Kidney capillary endothelial cell (primary cell): ENCODE data around the gene TRIP12.
"Not testable (repeated sequence)": the region's sequence is repeated elsewhere in the genome, so short reads cannot be mapped to it uniquely, and the experiment has no call there.

Experiments
- DNase-seq: peaks from one replicate; pipeline ENCODE4 v3.0.0-alpha.2; 2018; ENCODE audit warnings: low spot score

Gene TRIP12

GRCh38 chr2:229768235-229768634, 153.6 kb downstream of the TRIP12 start:
- no peak for DNase-seq

- no peak for DNase-seq
Measured at GRCh38 chr2:229765721-229766120, 156.1 kb downstream of the TRIP12 start.

- DNase-seq = no peak
Measured at GRCh38 chr2:229761663-229762062, 160.1 kb downstream of the TRIP12 start.

- DNase-seq = not testable (repeated sequence)
Measured at GRCh38 chr2:229757462-229757861, 164.3 kb downstream of the TRIP12 start.

- DNase-seq = no peak
Measured at GRCh38 chr2:229752970-229753729, 168.7 kb downstream of the TRIP12 start.

- DNase-seq = no peak
Measured at GRCh38 chr2:229749779-229750178, 172.0 kb downstream of the TRIP12 start.

- DNase-seq = no peak
Measured at GRCh38 chr2:229748950-229749349, 172.9 kb downstream of the TRIP12 start.

GRCh38 chr2:229742691-229743090, 179.1 kb downstream of the TRIP12 start:
- not testable (repeated sequence) for DNase-seq

GRCh38 chr2:229740279-229740678, 181.5 kb downstream of the TRIP12 start:
- no peak for DNase-seq

GRCh38 chr2:229738024-229738625, 183.7 kb downstream of the TRIP12 start:
- DNase-seq = no peak

- no peak for DNase-seq
Measured at GRCh38 chr2:229734410-229734809, 187.4 kb downstream of the TRIP12 start.

- DNase-seq = no peak
Measured at GRCh38 chr2:229733611-229734245, 188.1 kb downstream of the TRIP12 start.

- no peak for DNase-seq
Measured at GRCh38 chr2:229732897-229733296, 188.9 kb downstream of the TRIP12 start.

- DNase-seq = no peak
Measured at GRCh38 chr2:229731916-229732315, 189.9 kb downstream of the TRIP12 start.

GRCh38 chr2:229731363-229731762, 190.4 kb downstream of the TRIP12 start:
- no peak for DNase-seq

GRCh38 chr2:229728370-229728769, 193.4 kb downstream of the TRIP12 start:
- DNase-seq = no peak

- no peak for DNase-seq
Measured at GRCh38 chr2:229726643-229727042, 195.2 kb downstream of the TRIP12 start.

GRCh38 chr2:229725716-229726574, 195.9 kb downstream of the TRIP12 start:
- no peak for DNase-seq

- DNase-seq = not testable (repeated sequence)
Measured at GRCh38 chr2:229723192-229723591, 198.6 kb downstream of the TRIP12 start.

- DNase-seq = no peak
Measured at GRCh38 chr2:229719926-229720647, 201.7 kb downstream of the TRIP12 start.

GRCh38 chr2:229718057-229718456, 203.8 kb downstream of the TRIP12 start:
- DNase-seq = no peak
